ENCODE measurements around the gene CD93. TPM values are rescaled to one million over a fixed set of nuclear protein-coding genes. Genes with fewer than 3 reads are reported as not detected.

Gene CD93
- polyA plus RNA-seq, 1 donor from 2014 or later = not detected

- Histone ChIP-seq H3K36me3 (ENCODE audit: insufficient read depth, low read length) (no peaks in the 10 kb centered on the region), H3K9me2 (ENCODE audit: insufficient read depth, low read length) (no peaks in the 10 kb centered on the region), H4K20me1 (ENCODE audit: insufficient read depth) (no peaks in the 10 kb centered on the region), H3K9me3 (ENCODE audit: low read length) (no peaks in the 10 kb centered on the region), H3K27ac (ENCODE audit: low read length) (no peak overlapping the region), H3K9ac (ENCODE audit: low read length) (no peak overlapping the region), H3K79me2 (replicated peaks; ENCODE audit: insufficient read depth, low read length) (no peaks in the 10 kb centered on the region), H3F3A (ENCODE audit: insufficient read depth, low read length, poor library complexity, severe bottlenecking) (no peaks in the 10 kb centered on the region), H3K27me3 (ENCODE audit: insufficient read depth, low read depth, low read length) (peaks cover 15% of the 10 kb centered on the region), H2AFZ (ENCODE audit: low read depth, low read length) (no peak overlapping the region), H3K4me3 (ENCODE audit: low read length) (no peak overlapping the region), H3K4me2 (ENCODE audit: low read length) (no peak overlapping the region)
- TF ChIP-seq TAF1 (IDR thresholded peaks at IDR 0.05; ENCODE audit: low read depth) = no peak
- TF ChIP-seq EZH2 (IDR thresholded peaks at IDR 0.05; ENCODE audit: borderline replicate concordance, insufficient read depth, low read length, poor library complexity, severe bottlenecking) = no peak
- TF ChIP-seq SMC3 (conservative IDR thresholded peaks at IDR 0.05; ENCODE audit: poor library complexity) = no peak
- TF ChIP-seq POLR2AphosphoS5 (IDR thresholded peaks at IDR 0.05) = no peak
- TF ChIP-seq MXI1 (conservative IDR thresholded peaks at IDR 0.05; ENCODE audit: poor library complexity, severe bottlenecking) = no peak
- TF ChIP-seq, protein P1, sequence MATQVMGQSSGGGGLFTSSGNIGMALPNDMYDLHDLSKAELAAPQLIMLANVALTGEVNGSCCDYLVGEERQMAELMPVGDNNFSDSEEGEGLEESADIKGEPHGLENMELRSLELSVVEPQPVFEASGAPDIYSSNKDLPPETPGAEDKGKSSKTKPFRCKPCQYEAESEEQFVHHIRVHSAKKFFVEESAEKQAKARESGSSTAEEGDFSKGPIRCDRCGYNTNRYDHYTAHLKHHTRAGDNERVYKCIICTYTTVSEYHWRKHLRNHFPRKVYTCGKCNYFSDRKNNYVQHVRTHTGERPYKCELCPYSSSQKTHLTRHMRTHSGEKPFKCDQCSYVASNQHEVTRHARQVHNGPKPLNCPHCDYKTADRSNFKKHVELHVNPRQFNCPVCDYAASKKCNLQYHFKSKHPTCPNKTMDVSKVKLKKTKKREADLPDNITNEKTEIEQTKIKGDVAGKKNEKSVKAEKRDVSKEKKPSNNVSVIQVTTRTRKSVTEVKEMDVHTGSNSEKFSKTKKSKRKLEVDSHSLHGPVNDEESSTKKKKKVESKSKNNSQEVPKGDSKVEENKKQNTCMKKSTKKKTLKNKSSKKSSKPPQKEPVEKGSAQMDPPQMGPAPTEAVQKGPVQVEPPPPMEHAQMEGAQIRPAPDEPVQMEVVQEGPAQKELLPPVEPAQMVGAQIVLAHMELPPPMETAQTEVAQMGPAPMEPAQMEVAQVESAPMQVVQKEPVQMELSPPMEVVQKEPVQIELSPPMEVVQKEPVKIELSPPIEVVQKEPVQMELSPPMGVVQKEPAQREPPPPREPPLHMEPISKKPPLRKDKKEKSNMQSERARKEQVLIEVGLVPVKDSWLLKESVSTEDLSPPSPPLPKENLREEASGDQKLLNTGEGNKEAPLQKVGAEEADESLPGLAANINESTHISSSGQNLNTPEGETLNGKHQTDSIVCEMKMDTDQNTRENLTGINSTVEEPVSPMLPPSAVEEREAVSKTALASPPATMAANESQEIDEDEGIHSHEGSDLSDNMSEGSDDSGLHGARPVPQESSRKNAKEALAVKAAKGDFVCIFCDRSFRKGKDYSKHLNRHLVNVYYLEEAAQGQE (IDR thresholded peaks at IDR 0.05; ENCODE audit: borderline replicate concordance) = no peak
- no peak for TF ChIP-seq RAD21 (conservative IDR thresholded peaks at IDR 0.05)
Measured at GRCh38 chr20:23068283-23068682, 17.8 kb downstream of the CD93 start.

DNA sequence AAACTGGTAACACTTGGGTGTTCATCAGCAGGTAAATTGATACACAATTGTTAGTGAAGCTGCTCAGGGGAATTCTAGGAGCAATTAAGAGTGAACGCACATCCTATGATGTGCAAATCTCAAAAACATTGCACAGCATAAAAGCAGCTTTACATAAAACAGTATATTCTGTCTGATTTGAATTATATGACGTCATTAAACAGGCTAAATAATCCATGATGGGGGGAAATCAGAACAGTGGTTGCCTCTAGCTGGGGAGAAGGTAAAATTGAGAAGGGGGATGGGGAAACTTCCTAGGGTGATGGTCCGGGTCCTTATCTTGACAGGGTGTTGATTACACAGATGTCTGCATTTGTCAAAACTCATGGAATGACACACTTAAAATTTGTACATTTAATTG, 19.4 kb downstream of the CD93 start:
- Histone ChIP-seq H3K27ac (ENCODE audit: low read length) (no peak overlapping the region), H3K9me2 (ENCODE audit: insufficient read depth, low read length) (no peaks in the 10 kb centered on the region), H3K36me3 (ENCODE audit: insufficient read depth, low read length) (no peaks in the 10 kb centered on the region), H4K20me1 (ENCODE audit: insufficient read depth) (no peaks in the 10 kb centered on the region), H3F3A (ENCODE audit: insufficient read depth, low read length, poor library complexity, severe bottlenecking) (no peaks in the 10 kb centered on the region), H3K27me3 (ENCODE audit: insufficient read depth, low read depth, low read length) (peaks cover 22% of the 10 kb centered on the region), H3K9ac (ENCODE audit: low read length) (no peak overlapping the region), H3K4me3 (ENCODE audit: low read length) (no peak overlapping the region), H2AFZ (ENCODE audit: low read depth, low read length) (no peak overlapping the region), H3K79me2 (replicated peaks; ENCODE audit: insufficient read depth, low read length) (no peaks in the 10 kb centered on the region), H3K4me2 (ENCODE audit: low read length) (no peak overlapping the region), H3K9me3 (ENCODE audit: low read length) (no peaks in the 10 kb centered on the region)
- TF ChIP-seq POLR2AphosphoS5 (IDR thresholded peaks at IDR 0.05) = no peak
- no peak for TF ChIP-seq EP300 (conservative IDR thresholded peaks at IDR 0.05; ENCODE audit: poor library complexity, severe bottlenecking)
- TF ChIP-seq TAF1 (IDR thresholded peaks at IDR 0.05; ENCODE audit: low read depth) = no peak
- TF ChIP-seq MXI1 (conservative IDR thresholded peaks at IDR 0.05; ENCODE audit: poor library complexity, severe bottlenecking) = no peak

- Histone ChIP-seq H3K27me3 (ENCODE audit: insufficient read depth, low read depth, low read length) (peaks cover 22% of the 10 kb centered on the region), H3K27ac (ENCODE audit: low read length) (no peak overlapping the region), H3F3A (ENCODE audit: insufficient read depth, low read length, poor library complexity, severe bottlenecking) (no peaks in the 10 kb centered on the region), H3K9me3 (ENCODE audit: low read length) (no peaks in the 10 kb centered on the region), H3K4me3 (ENCODE audit: low read length) (no peak overlapping the region), H4K20me1 (ENCODE audit: insufficient read depth) (no peaks in the 10 kb centered on the region), H3K9ac (ENCODE audit: low read length) (no peak overlapping the region), H3K79me2 (replicated peaks; ENCODE audit: insufficient read depth, low read length) (no peaks in the 10 kb centered on the region), H3K36me3 (ENCODE audit: insufficient read depth, low read length) (no peaks in the 10 kb centered on the region), H3K9me2 (ENCODE audit: insufficient read depth, low read length) (no peaks in the 10 kb centered on the region), H3K4me2 (ENCODE audit: low read length) (peak overlapping the region; percentile 32), H2AFZ (ENCODE audit: low read depth, low read length) (no peak overlapping the region)
- TF ChIP-seq EZH2 (IDR thresholded peaks at IDR 0.05; ENCODE audit: borderline replicate concordance, insufficient read depth, low read length, poor library complexity, severe bottlenecking) = no peak
- no peak for TF ChIP-seq TAF1 (IDR thresholded peaks at IDR 0.05; ENCODE audit: low read depth)
- TF ChIP-seq MXI1 (conservative IDR thresholded peaks at IDR 0.05; ENCODE audit: poor library complexity, severe bottlenecking) = no peak
- no peak for TF ChIP-seq RAD21 (conservative IDR thresholded peaks at IDR 0.05)
- TF ChIP-seq EP300 (conservative IDR thresholded peaks at IDR 0.05; ENCODE audit: poor library complexity, severe bottlenecking) = peak; percentile 86
- TF ChIP-seq, protein P1 (IDR thresholded peaks at IDR 0.05; ENCODE audit: borderline replicate concordance) = peak; percentile 100
- TF ChIP-seq, protein P2, sequence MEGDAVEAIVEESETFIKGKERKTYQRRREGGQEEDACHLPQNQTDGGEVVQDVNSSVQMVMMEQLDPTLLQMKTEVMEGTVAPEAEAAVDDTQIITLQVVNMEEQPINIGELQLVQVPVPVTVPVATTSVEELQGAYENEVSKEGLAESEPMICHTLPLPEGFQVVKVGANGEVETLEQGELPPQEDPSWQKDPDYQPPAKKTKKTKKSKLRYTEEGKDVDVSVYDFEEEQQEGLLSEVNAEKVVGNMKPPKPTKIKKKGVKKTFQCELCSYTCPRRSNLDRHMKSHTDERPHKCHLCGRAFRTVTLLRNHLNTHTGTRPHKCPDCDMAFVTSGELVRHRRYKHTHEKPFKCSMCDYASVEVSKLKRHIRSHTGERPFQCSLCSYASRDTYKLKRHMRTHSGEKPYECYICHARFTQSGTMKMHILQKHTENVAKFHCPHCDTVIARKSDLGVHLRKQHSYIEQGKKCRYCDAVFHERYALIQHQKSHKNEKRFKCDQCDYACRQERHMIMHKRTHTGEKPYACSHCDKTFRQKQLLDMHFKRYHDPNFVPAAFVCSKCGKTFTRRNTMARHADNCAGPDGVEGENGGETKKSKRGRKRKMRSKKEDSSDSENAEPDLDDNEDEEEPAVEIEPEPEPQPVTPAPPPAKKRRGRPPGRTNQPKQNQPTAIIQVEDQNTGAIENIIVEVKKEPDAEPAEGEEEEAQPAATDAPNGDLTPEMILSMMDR (IDR thresholded peaks at IDR 0.05; ENCODE audit: poor library complexity, severe bottlenecking) = no peak
- no peak for TF ChIP-seq SMC3 (conservative IDR thresholded peaks at IDR 0.05; ENCODE audit: poor library complexity)
- peak; percentile 91 for TF ChIP-seq POLR2AphosphoS5 (IDR thresholded peaks at IDR 0.05)
Measured at GRCh38 chr20:23065266-23066201, 20.6 kb downstream of the CD93 start.

Data from neural cell (in vitro differentiated cells).